Hepatocyte (in vitro differentiated cells): ENCODE measurements around the gene GARS1.

ENCODE experiments used
- EZH2 ChIP-seq: fragments of 200-600 bp; sonication (generic); IDR thresholded peaks from 2 replicates; pipeline ENCODE4 v1.6.1; 2016; ENCODE audit warnings: antibody characterized with exemption, mild to moderate bottlenecking, borderline replicate concordance
- TF ChIP-seq, protein P1 (sequence below): fragments of 200-600 bp; sonication (generic); IDR thresholded peaks from 2 replicates; pipeline ENCODE4 v1.5.1; 2016; ENCODE audit warnings: antibody characterized with exemption, mild to moderate bottlenecking; ENCODE audit not compliant: poor library complexity

- TF ChIP-seq, protein P1, sequence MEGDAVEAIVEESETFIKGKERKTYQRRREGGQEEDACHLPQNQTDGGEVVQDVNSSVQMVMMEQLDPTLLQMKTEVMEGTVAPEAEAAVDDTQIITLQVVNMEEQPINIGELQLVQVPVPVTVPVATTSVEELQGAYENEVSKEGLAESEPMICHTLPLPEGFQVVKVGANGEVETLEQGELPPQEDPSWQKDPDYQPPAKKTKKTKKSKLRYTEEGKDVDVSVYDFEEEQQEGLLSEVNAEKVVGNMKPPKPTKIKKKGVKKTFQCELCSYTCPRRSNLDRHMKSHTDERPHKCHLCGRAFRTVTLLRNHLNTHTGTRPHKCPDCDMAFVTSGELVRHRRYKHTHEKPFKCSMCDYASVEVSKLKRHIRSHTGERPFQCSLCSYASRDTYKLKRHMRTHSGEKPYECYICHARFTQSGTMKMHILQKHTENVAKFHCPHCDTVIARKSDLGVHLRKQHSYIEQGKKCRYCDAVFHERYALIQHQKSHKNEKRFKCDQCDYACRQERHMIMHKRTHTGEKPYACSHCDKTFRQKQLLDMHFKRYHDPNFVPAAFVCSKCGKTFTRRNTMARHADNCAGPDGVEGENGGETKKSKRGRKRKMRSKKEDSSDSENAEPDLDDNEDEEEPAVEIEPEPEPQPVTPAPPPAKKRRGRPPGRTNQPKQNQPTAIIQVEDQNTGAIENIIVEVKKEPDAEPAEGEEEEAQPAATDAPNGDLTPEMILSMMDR = no peak
- no peak for TF ChIP-seq EZH2
Observed at GRCh38 chr7:30605832-30606231, 11.2 kb downstream of the GARS1 start.
